SK-N-SH (cell line): ENCODE data around the gene GRWD1. TPM values are rescaled to one million over a fixed set of nuclear protein-coding genes. Genes with fewer than 3 reads are reported as not detected.

Experiments used
- CTCF ChIA-PET: fragments of 300-600, 350-600 bp; formaldehyde crosslinking; extraction: SDS; loops from one replicate; lab custom pipeline; 2021; lab: Yijun Ruan, JAX
- POLR2A ChIA-PET: fragments of 350-600 bp; sonication (Branson Sonifier 250); formaldehyde crosslinking; extraction: SDS; loops from one replicate; lab custom pipeline; 2020; ENCODE audit warnings: antibody characterized with exemption, inconsistent platforms; lab: Yijun Ruan, JAX
- DNase-seq: peaks from one replicate; pipeline ENCODE4 v3.0.0; 2012
- H2AFZ ChIP-seq: fragments of 200-600 bp; sonication (generic); 2 replicates; pipeline ENCODE4 v1.8.1; 2016; ENCODE audit warnings: antibody characterized with exemption, mild to moderate bottlenecking, low read depth
- H3F3A ChIP-seq: fragments of 200-600 bp; sonication (generic); replicated peaks from 2 replicates; pipeline ENCODE3; 2016; ENCODE audit warnings: antibody characterized with exemption, mild to moderate bottlenecking; ENCODE audit not compliant: insufficient read depth
- H3K27ac ChIP-seq, 2 experiments: fragments of 200-500 bp in 1 of 2; fragments of 200-600 bp in 1 of 2; sonication (Bioruptor generic) in 1 of 2; sonication (generic), shearing (Covaris generic) in 1 of 2; 2 replicates each; pipeline versions ENCODE4 v1.5.1 to v1.6.1; 2014 to 2016; ENCODE audit warnings: low read depth in 2 of 2, inconsistent platforms in 1 of 2, low read length in 1 of 2, mild to moderate bottlenecking in 1 of 2, mixed read lengths in 1 of 2
- H3K27me3 ChIP-seq: fragments of 200-600 bp; sonication (generic), shearing (Covaris generic); 2 replicates; pipeline ENCODE4 v1.6.1; 2016; ENCODE audit warnings: mixed run types; ENCODE audit not compliant: insufficient read depth
- H3K36me3 ChIP-seq, 2 experiments: fragments of 200-500 bp in 1 of 2; fragments of 200-600 bp in 1 of 2; sonication (Bioruptor generic) in 1 of 2; sonication (generic) in 1 of 2; replicated peaks in 1 of 2; 2 replicates each; pipeline versions ENCODE3 to v1.5.1; 2014 to 2016; ENCODE audit warnings: low read length in 1 of 2, mild to moderate bottlenecking in 1 of 2; ENCODE audit not compliant: insufficient read depth in 2 of 2, control insufficient read depth in 1 of 2
- H3K4me1 ChIP-seq, 2 experiments: fragments of 200-500 bp in 1 of 2; fragments of 200-600 bp in 1 of 2; sonication (Bioruptor generic) in 1 of 2; sonication (generic), shearing (Covaris generic) in 1 of 2; 2 replicates each; pipeline versions ENCODE4 v1.5.1 to v1.6.1; 2014 to 2016; ENCODE audit warnings: low read depth in 1 of 2, low read length in 1 of 2, mixed run types in 1 of 2; ENCODE audit not compliant: insufficient read depth in 2 of 2, control insufficient read depth in 1 of 2
- H3K4me2 ChIP-seq: fragments of 200-600 bp; sonication (generic), shearing (Covaris generic); 2 replicates; pipeline ENCODE4 v1.6.1; 2017; ENCODE audit warnings: mixed run types
- H3K4me3 ChIP-seq, 2 experiments: fragments of 200-500 bp in 1 of 2; fragments of 200-600 bp in 1 of 2; sonication (Bioruptor generic) in 1 of 2; sonication (generic), shearing (Covaris generic) in 1 of 2; 2 replicates each; pipeline versions ENCODE4 v1.5.1 to v1.8.1; 2014 to 2016; ENCODE audit warnings: low read depth in 2 of 2, inconsistent platforms in 1 of 2, low read length in 1 of 2, mild to moderate bottlenecking in 1 of 2, mixed read lengths in 1 of 2, moderate library complexity in 1 of 2
- H3K79me2 ChIP-seq: fragments of 200-600 bp; sonication (generic); 2 replicates; pipeline ENCODE4 v1.8.1; 2017; ENCODE audit warnings: mild to moderate bottlenecking; ENCODE audit not compliant: insufficient read depth
- H3K9ac ChIP-seq: fragments of 200-600 bp; sonication (generic); 2 replicates; pipeline ENCODE4 v1.6.1; 2017; ENCODE audit warnings: mixed run types
- H3K9me2 ChIP-seq: fragments of 200-600 bp; sonication (generic); 2 replicates; pipeline ENCODE4 v1.6.1; 2017; ENCODE audit warnings: mixed run types
- H3K9me3 ChIP-seq: fragments of 200-600 bp; sonication (generic); 2 replicates; pipeline ENCODE4 v1.6.1; 2017; ENCODE audit warnings: mixed run types, mild to moderate bottlenecking, moderate library complexity
- H4K20me1 ChIP-seq: fragments of 200-600 bp; sonication (generic); 2 replicates; pipeline ENCODE4 v1.6.1; 2017; ENCODE audit warnings: mild to moderate bottlenecking, mixed run types; ENCODE audit not compliant: insufficient read depth
- CHD2 ChIP-seq: fragments of 150-350 bp; IDR thresholded peaks from 2 replicates; pipeline ENCODE4 v1.6.1; 2018; ENCODE audit warnings: low read length; ENCODE audit not compliant: partially characterized antibody
- FOXM1 ChIP-seq: IDR thresholded peaks from 2 replicates; pipeline ENCODE4 v1.4.0; 2012; ENCODE audit warnings: low read depth, mild to moderate bottlenecking
- GATA2 ChIP-seq: sonication (generic); formaldehyde crosslinking; IDR thresholded peaks from 2 replicates; pipeline ENCODE4 v1.5.0; 2020; ENCODE audit warnings: mild to moderate bottlenecking, missing genetic modification reagents
- JUND ChIP-seq: IDR thresholded peaks from 2 replicates; pipeline ENCODE4 v1.4.0; 2012
- MEF2A ChIP-seq: IDR thresholded peaks from 2 replicates; pipeline ENCODE4 v1.4.0; 2012; ENCODE audit warnings: low read depth, borderline replicate concordance
- NFIC ChIP-seq: IDR thresholded peaks from 2 replicates; pipeline ENCODE4 v1.4.0; 2012; ENCODE audit warnings: borderline replicate concordance
- NRF1 ChIP-seq: IDR thresholded peaks from 2 replicates; pipeline ENCODE4 v1.6.1; 2012; ENCODE audit warnings: low read depth, mild to moderate bottlenecking, low read length
- POLR2AphosphoS5 ChIP-seq: IDR thresholded peaks from 2 replicates; pipeline ENCODE4 v1.6.1; 2012; ENCODE audit warnings: low read depth, low read length
- RAD21 ChIP-seq: IDR thresholded peaks from 2 replicates; pipeline ENCODE4 v1.6.1; 2012; ENCODE audit warnings: mild to moderate bottlenecking, low read length
- RFX5 ChIP-seq: IDR thresholded peaks from 2 replicates; pipeline ENCODE4 v1.6.1; 2012; ENCODE audit warnings: mild to moderate bottlenecking, improper control_type of control experiment, low read length
- SMC3 ChIP-seq: IDR thresholded peaks from 2 replicates; pipeline ENCODE4 v1.6.1; 2012; ENCODE audit warnings: low read depth, low read length, improper control_type of control experiment
- TAF1 ChIP-seq: IDR thresholded peaks from 2 replicates; pipeline ENCODE4 v1.6.1; 2012; ENCODE audit warnings: low read depth, mild to moderate bottlenecking, low read length, moderate library complexity, borderline replicate concordance
- YY1 ChIP-seq: IDR thresholded peaks from 2 replicates; pipeline ENCODE4 v1.4.0; 2012; ENCODE audit warnings: low read depth, mild to moderate bottlenecking
- WGBS: methylation state at CpG from one replicate; pipeline ENCODE4 v1.1.6; 2017; ENCODE audit warnings: low lambda C conversion rate; 5-methylcytosine and 5-hydroxymethylcytosine counted together
- polyA plus RNA-seq, 3 experiments: library from polyadenylated mRNA; depleted of rRNA; stranded (reverse); fragments of >200 nt; gene quantifications; 2 replicates each; pipeline ENCODE4 v1.2.3, GENCODE V29; 2012
- TF ChIP-seq, protein P1 (sequence below): IDR thresholded peaks from 2 replicates; pipeline ENCODE4 v1.4.0; 2012; ENCODE audit warnings: low read depth, borderline replicate concordance
- TF ChIP-seq, protein P2 (sequence below): IDR thresholded peaks from 2 replicates; pipeline ENCODE4 v1.4.0; 2012; ENCODE audit warnings: low read depth
- TF ChIP-seq, protein P3 (sequence below): fragments of 200-600 bp; sonication (generic); IDR thresholded peaks from 2 replicates; pipeline ENCODE4 v1.6.1; 2017; ENCODE audit warnings: antibody characterized with exemption, mild to moderate bottlenecking, moderate library complexity
- TF ChIP-seq, protein P4 (sequence below): IDR thresholded peaks from 2 replicates; pipeline ENCODE4; 2012
- TF ChIP-seq, protein P5 (sequence below): IDR thresholded peaks from 2 replicates; pipeline ENCODE4 v1.6.1; 2012; ENCODE audit warnings: mild to moderate bottlenecking, low read depth, low read length, moderate library complexity

The GRWD1 gene
- polyA plus RNA-seq, 1 of the 3 experiments (the other 2 are of a cell fraction): 36.6 TPM

DNA sequence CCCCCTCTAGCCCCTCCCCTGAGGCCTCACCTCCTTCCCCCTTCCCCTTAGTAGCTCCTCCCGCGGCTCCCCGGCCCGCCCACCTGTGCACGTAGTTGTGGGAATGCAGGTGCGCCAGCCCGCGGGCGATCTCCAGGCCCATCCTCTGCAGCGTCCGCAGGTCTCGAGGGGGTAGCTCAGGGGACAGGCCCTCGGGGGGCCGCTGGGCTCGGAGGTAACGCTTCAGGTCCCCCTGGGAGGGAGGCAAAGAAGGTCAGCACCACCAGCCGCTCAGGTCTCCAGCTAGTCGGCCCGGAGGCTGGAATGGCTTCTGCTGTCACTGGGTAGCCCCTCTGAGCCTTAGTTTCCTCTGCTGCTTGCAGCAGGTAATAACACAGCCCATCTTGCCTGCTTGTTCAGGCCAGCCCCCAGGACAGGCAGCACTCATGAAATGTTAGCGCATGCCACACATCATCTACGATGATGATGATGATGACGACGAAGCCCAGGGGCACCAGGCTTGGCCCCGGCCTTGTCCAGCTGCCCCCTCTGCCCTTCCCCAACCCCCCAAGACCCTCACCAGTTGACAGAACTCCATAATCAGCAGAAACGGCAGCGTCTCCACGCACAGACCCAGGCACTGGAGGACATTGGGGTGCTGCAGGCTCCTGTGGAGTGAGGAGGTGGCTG is 56.7 kb downstream of the GRWD1 start:
- no peak overlapping the region for H2AFZ ChIP-seq
- H3K79me2 ChIP-seq: no peaks in the 10 kb centered on the region
- no peak overlapping the region for H3K4me3 ChIP-seq
- no peak for DNase-seq
- no peak overlapping the region for H3K9ac ChIP-seq
- no peaks in the 10 kb centered on the region for H4K20me1 ChIP-seq
- no peak for TF ChIP-seq FOXM1
- TF ChIP-seq, protein P1, sequence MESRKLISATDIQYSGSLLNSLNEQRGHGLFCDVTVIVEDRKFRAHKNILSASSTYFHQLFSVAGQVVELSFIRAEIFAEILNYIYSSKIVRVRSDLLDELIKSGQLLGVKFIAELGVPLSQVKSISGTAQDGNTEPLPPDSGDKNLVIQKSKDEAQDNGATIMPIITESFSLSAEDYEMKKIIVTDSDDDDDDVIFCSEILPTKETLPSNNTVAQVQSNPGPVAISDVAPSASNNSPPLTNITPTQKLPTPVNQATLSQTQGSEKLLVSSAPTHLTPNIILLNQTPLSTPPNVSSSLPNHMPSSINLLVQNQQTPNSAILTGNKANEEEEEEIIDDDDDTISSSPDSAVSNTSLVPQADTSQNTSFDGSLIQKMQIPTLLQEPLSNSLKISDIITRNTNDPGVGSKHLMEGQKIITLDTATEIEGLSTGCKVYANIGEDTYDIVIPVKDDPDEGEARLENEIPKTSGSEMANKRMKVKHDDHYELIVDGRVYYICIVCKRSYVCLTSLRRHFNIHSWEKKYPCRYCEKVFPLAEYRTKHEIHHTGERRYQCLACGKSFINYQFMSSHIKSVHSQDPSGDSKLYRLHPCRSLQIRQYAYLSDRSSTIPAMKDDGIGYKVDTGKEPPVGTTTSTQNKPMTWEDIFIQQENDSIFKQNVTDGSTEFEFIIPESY: no peak
- TF ChIP-seq, protein P2, sequence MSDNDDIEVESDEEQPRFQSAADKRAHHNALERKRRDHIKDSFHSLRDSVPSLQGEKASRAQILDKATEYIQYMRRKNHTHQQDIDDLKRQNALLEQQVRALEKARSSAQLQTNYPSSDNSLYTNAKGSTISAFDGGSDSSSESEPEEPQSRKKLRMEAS: no peak
- TF ChIP-seq, protein P3, sequence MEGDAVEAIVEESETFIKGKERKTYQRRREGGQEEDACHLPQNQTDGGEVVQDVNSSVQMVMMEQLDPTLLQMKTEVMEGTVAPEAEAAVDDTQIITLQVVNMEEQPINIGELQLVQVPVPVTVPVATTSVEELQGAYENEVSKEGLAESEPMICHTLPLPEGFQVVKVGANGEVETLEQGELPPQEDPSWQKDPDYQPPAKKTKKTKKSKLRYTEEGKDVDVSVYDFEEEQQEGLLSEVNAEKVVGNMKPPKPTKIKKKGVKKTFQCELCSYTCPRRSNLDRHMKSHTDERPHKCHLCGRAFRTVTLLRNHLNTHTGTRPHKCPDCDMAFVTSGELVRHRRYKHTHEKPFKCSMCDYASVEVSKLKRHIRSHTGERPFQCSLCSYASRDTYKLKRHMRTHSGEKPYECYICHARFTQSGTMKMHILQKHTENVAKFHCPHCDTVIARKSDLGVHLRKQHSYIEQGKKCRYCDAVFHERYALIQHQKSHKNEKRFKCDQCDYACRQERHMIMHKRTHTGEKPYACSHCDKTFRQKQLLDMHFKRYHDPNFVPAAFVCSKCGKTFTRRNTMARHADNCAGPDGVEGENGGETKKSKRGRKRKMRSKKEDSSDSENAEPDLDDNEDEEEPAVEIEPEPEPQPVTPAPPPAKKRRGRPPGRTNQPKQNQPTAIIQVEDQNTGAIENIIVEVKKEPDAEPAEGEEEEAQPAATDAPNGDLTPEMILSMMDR: no peak
- TF ChIP-seq, protein P4, sequence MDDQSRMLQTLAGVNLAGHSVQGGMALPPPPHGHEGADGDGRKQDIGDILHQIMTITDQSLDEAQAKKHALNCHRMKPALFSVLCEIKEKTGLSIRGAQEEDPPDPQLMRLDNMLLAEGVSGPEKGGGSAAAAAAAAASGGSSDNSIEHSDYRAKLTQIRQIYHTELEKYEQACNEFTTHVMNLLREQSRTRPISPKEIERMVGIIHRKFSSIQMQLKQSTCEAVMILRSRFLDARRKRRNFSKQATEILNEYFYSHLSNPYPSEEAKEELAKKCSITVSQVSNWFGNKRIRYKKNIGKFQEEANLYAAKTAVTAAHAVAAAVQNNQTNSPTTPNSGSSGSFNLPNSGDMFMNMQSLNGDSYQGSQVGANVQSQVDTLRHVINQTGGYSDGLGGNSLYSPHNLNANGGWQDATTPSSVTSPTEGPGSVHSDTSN: no peak
- no peak for TF ChIP-seq MEF2A
- no peak for TF ChIP-seq SMC3
- no peak for TF ChIP-seq RAD21
- TF ChIP-seq NRF1: no peak
- no peak for TF ChIP-seq RFX5
- TF ChIP-seq NFIC: no peak
- TF ChIP-seq CHD2: no peak
- TF ChIP-seq YY1: no peak
- TF ChIP-seq TAF1: no peak
- TF ChIP-seq, protein P5, sequence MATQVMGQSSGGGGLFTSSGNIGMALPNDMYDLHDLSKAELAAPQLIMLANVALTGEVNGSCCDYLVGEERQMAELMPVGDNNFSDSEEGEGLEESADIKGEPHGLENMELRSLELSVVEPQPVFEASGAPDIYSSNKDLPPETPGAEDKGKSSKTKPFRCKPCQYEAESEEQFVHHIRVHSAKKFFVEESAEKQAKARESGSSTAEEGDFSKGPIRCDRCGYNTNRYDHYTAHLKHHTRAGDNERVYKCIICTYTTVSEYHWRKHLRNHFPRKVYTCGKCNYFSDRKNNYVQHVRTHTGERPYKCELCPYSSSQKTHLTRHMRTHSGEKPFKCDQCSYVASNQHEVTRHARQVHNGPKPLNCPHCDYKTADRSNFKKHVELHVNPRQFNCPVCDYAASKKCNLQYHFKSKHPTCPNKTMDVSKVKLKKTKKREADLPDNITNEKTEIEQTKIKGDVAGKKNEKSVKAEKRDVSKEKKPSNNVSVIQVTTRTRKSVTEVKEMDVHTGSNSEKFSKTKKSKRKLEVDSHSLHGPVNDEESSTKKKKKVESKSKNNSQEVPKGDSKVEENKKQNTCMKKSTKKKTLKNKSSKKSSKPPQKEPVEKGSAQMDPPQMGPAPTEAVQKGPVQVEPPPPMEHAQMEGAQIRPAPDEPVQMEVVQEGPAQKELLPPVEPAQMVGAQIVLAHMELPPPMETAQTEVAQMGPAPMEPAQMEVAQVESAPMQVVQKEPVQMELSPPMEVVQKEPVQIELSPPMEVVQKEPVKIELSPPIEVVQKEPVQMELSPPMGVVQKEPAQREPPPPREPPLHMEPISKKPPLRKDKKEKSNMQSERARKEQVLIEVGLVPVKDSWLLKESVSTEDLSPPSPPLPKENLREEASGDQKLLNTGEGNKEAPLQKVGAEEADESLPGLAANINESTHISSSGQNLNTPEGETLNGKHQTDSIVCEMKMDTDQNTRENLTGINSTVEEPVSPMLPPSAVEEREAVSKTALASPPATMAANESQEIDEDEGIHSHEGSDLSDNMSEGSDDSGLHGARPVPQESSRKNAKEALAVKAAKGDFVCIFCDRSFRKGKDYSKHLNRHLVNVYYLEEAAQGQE: no peak
- TF ChIP-seq JUND: no peak
- TF ChIP-seq POLR2AphosphoS5: no peak
- TF ChIP-seq GATA2: no peak
- H3K4me1 ChIP-seq: peaks cover 0 to 4% of the 10 kb centered on the region in 2 experiments; a peak in 1 of 4 replicates
- WGBS: 63% methylated on average over 21 of the region's 27 CpGs
- H3K27ac ChIP-seq: no peak overlapping the region
- no peaks in the 10 kb centered on the region for H3K27me3 ChIP-seq
- POLR2A ChIA-PET: interaction anchor here (1.2 kb wide), 1 partner anchor 9 kb away, joined by 5 read pairs; no protein-coding TSS in a partner anchor
- peaks cover 4% of the 10 kb centered on the region for H3F3A ChIP-seq
- no peaks in the 10 kb centered on the region for H3K9me3 ChIP-seq
- peaks cover 0 to 2% of the 10 kb centered on the region in 2 experiments for H3K36me3 ChIP-seq
- CTCF ChIA-PET: interaction anchor here (1.1 to 1.2 kb wide), 2 partner anchors 12 to 87 kb away, joined by 3 read pairs; no protein-coding TSS in a partner anchor
- H3K4me2 ChIP-seq: no peak overlapping the region
- H3K9me2 ChIP-seq: no peaks in the 10 kb centered on the region
